HepG2 (cell line): ENCODE measurements around the gene ARVCF. TPM values are rescaled to one million over a fixed set of nuclear protein-coding genes. Genes with fewer than 3 reads are reported as not detected.

Experiments used
- ATF7 ChIP-seq, 2 experiments: fragments of 450-650 bp in 1 of 2; sonication (generic) in 1 of 2; formaldehyde crosslinking in 1 of 2; IDR thresholded peaks; 2 replicates each; pipeline versions ENCODE4 v1.4.0 to v1.6.1; 2016 to 2020; ENCODE audit warnings: antibody characterized with exemption in 1 of 2, mild to moderate bottlenecking in 1 of 2, missing genetic modification reagents in 1 of 2
- HIC2 ChIP-seq: sonication (generic); formaldehyde crosslinking; IDR thresholded peaks from 2 replicates; pipeline ENCODE4 v1.9.0; 2022; ENCODE audit warnings: low read depth, missing genetic modification reagents
- IRF2 ChIP-seq: IDR thresholded peaks from 2 replicates; pipeline ENCODE4 v1.6.1; 2018; ENCODE audit warnings: missing genetic modification reagents, missing compliant biosample characterization
- KAT8 ChIP-seq: IDR thresholded peaks from 2 replicates; pipeline ENCODE4 v1.6.1; 2016; ENCODE audit warnings: missing genetic modification reagents, missing compliant biosample characterization
- KLF6 ChIP-seq: IDR thresholded peaks from 2 replicates; pipeline ENCODE4 v1.8.0; 2016; ENCODE audit warnings: missing biosample characterization, missing genetic modification reagents
- MED8 ChIP-seq: sonication (generic); formaldehyde crosslinking; IDR thresholded peaks from 2 replicates; pipeline ENCODE4 v1.8.1; 2023; ENCODE audit warnings: mild to moderate bottlenecking, missing genetic modification reagents; ENCODE audit not compliant: insufficient replicate concordance
- MIER3 ChIP-seq: IDR thresholded peaks from 2 replicates; pipeline ENCODE4 v1.6.1; 2016; ENCODE audit warnings: missing compliant biosample characterization, borderline replicate concordance
- NBN ChIP-seq: fragments of 450-650 bp; conservative IDR thresholded peaks from 2 replicates; pipeline ENCODE4 v1.6.1; 2017
- PAXIP1 ChIP-seq: sonication (generic); formaldehyde crosslinking; conservative IDR thresholded peaks from 2 replicates; pipeline ENCODE4 v1.4.0; 2020; ENCODE audit warnings: mild to moderate bottlenecking, missing genetic modification reagents, moderate library complexity
- PREB ChIP-seq: sonication (generic); formaldehyde crosslinking; IDR thresholded peaks from 2 replicates; pipeline ENCODE4 v1.4.0; 2020; ENCODE audit warnings: missing genetic modification reagents
- TMF1 ChIP-seq: sonication (generic); formaldehyde crosslinking; IDR thresholded peaks from 2 replicates; pipeline ENCODE4 v1.8.1; 2022; ENCODE audit warnings: low read depth, missing genetic modification reagents
- ZMYM4 ChIP-seq: sonication (generic); formaldehyde crosslinking; IDR thresholded peaks from 2 replicates; pipeline ENCODE4 v1.8.1; 2023; ENCODE audit warnings: mild to moderate bottlenecking, missing genetic modification reagents
- ZNF292 ChIP-seq: sonication (generic); formaldehyde crosslinking; IDR thresholded peaks from 2 replicates; pipeline ENCODE4 v1.8.1; 2022; ENCODE audit warnings: mild to moderate bottlenecking, low read depth, missing genetic modification reagents, borderline replicate concordance
- ZNF3 ChIP-seq: IDR thresholded peaks from 2 replicates; pipeline ENCODE4 v1.7.0; 2017; ENCODE audit warnings: inconsistent platforms
- ZNF354B ChIP-seq: sonication (generic); formaldehyde crosslinking; IDR thresholded peaks from 2 replicates; pipeline ENCODE4 v1.8.0; 2022; ENCODE audit warnings: mild to moderate bottlenecking, missing genetic modification reagents
- ZNF367 ChIP-seq: sonication (generic); formaldehyde crosslinking; IDR thresholded peaks from 2 replicates; pipeline ENCODE4 v1.4.0; 2020; ENCODE audit warnings: missing genetic modification reagents, borderline replicate concordance
- ZNF776 ChIP-seq: sonication (generic); formaldehyde crosslinking; IDR thresholded peaks from 2 replicates; pipeline ENCODE4 v1.4.0; 2020; ENCODE audit warnings: mild to moderate bottlenecking, missing genetic modification reagents
- ZNF782 ChIP-seq: sonication (generic); formaldehyde crosslinking; IDR thresholded peaks from 2 replicates; pipeline ENCODE4 v1.4.0; 2020; ENCODE audit warnings: missing genetic modification reagents, mild to moderate bottlenecking, borderline replicate concordance
- ZSCAN31 ChIP-seq: sonication (generic); formaldehyde crosslinking; IDR thresholded peaks from 2 replicates; pipeline ENCODE4 v1.5.0; 2020; ENCODE audit warnings: low read depth, mild to moderate bottlenecking, missing genetic modification reagents
- ZXDC ChIP-seq: sonication (generic); formaldehyde crosslinking; IDR thresholded peaks from 2 replicates; pipeline ENCODE4 v1.5.0; 2020; ENCODE audit warnings: mild to moderate bottlenecking, missing genetic modification reagents
- polyA plus RNA-seq, 8 experiments: library from polyadenylated mRNA; depleted of rRNA in 3 of 8; stranded (reverse) in 7 of 8; unstranded in 1 of 8; fragments of >200 nt; fragmentation: Illumina TruSeq in 4 of 8; extraction: Trizol in 4 of 8; gene quantifications; 2 replicates each; pipeline versions ENCODE4 v1.2.1 to v1.2.3, GENCODE V29; 2011 to 2016; ENCODE audit warnings: low read depth in 4 of 8, missing spikeins in 1 of 8, mixed read lengths in 1 of 8; ENCODE audit not compliant: insufficient read depth in 1 of 8
- total RNA-seq, 5 experiments: library from RNA; depleted of rRNA; stranded (reverse); fragments of >200 nt; fragmentation: Illumina TruSeq; extraction: Trizol; gene quantifications; 2 replicates each; pipeline ENCODE4 v1.2.3, GENCODE V29; 2016; ENCODE audit warnings: low read depth in 1 of 5

The ARVCF gene
- total and polyA plus RNA-seq, 2 of the 13 experiments (the other 11 are each of a cell fraction or from before 2014, with no cell fraction given), result 16.4 to 17.7 TPM

GRCh38 chr22:19959587-19960490, 56.8 kb downstream of the ARVCF start (continued):
- TF ChIP-seq PAXIP1 (CRISPR knock-in tag) (peak; percentile 93), ZNF367 (no peak), ZMYM4 (CRISPR knock-in tag) (peak; percentile 23; the same call in 1 of the 2 replicates), MIER3 (CRISPR knock-in tag) (no peak), ZNF3 (CRISPR knock-in tag) (no peak), MED8 (CRISPR knock-in tag) (peak; percentile 74), TMF1 (CRISPR knock-in tag) (peak; percentile 51; the same call in 1 of the 2 replicates), KLF6 (CRISPR knock-in tag) (no peak), ZNF782 (CRISPR knock-in tag) (no peak), ZNF776 (CRISPR knock-in tag) (peak; percentile 82), ZNF354B (CRISPR knock-in tag) (no peak), ZXDC (CRISPR knock-in tag) (0 out of 2 replicates have a peak, but pooled peaks have one; percentile 71), ZNF292 (peak; percentile 62; the same call in 1 of the 2 replicates), PREB (CRISPR knock-in tag) (no peak), KAT8 (CRISPR knock-in tag) (no peak), HIC2 (CRISPR knock-in tag) (peak; percentile 99), IRF2 (CRISPR knock-in tag) (no peak; the same call in 1 of the 2 replicates), ATF7 (IDR thresholded peaks at IDR 0.05) (no peak), ATF7 (CRISPR knock-in tag; IDR thresholded peaks at IDR 0.05) (0 out of 2 replicates have a peak, but pooled peaks have one; percentile 7), ZSCAN31 (CRISPR knock-in tag) (no peak), NBN (no peak)
